DMS79 (cell line): ENCODE results near the gene SPATS2.
"Not testable (repeated sequence)": the region's sequence is repeated elsewhere in the genome, so short reads cannot be mapped to it uniquely, and the experiment has no call there.

Experiments
- DNase-seq: peaks from one replicate; lab custom pipeline; 2025; lab: John Stamatoyannopoulos, UW

The SPATS2 gene

DNA sequence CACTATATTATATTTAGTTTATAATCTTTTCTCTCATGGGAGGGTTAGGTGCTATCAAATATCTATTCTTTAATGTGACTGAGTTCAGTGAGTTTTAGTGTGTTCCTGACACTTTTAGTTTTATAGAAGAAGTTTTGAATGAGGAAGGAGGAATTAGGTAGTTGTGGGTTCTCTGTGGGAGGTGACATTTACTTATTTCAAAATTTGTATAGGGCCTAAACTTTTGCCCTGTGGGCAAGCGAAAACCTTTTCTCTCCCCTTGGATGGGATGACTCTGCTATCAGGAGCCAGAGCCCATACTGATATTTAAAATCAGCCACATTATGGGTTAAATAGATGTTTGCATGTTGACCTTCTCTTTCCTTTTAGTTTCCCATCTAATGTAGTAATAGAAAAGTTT lies 43.6 kb downstream of the SPATS2 start:
- no peak for DNase-seq

DNA sequence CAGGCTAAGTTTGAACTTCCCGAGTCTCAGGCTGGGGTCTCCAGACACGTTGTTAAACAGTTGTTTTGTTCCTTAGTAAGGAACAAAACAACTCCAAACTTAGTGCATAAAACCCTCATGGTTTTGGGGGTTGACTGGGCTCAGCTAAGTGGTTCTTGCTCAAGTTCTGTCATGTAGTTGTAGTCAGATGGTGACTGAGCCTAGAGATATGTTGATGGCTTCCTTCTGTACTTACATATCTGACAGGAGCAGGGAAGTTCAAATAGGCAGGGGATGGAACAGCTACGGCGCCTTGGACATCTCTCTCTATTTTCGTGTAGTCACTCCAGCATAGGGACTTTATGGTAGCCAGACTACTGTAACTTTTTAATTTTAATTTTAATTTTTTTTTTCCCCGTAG lies 45.7 kb downstream of the SPATS2 start:
- no peak for DNase-seq

DNA sequence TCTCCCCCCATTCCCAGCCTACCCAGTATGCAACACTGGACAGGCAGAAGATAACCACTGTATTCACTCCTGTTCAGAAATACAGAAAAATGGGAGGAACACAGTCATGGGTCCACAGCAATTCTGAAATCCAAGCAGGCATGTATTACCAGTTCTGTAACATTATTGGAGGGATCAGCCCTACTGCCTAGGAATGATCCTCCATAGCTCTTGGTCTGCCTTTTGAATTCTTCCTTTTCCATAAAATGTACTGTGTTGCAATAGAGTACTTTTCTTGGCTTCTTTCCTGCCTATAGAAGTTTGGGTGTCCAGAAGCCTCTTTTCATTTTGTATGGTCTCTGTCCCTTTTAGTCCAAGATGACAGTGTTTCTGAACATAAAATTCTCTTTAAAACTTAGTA lies 46.5 kb downstream of the SPATS2 start:
- no peak for DNase-seq

DNA sequence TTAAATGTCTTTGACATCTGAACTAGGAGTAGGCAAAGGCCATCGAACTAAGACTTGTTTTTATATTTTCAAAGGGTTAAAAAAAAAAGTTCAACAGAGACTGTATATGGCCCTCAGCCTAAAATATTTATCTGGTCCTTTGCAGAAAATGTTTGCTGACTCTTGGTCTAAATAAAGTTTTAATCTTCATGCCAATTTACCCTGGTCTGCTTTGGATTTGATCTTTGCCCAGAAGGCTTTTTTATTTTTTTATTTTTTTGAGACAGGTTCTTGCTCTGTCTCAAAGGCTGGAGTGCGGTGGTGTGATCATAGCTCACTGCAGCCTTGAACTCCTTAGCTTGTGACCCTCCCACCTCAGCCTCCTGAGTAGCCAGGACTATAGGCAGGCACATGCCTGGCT lies 47.1 kb downstream of the SPATS2 start:
- DNase-seq: no peak

DNA sequence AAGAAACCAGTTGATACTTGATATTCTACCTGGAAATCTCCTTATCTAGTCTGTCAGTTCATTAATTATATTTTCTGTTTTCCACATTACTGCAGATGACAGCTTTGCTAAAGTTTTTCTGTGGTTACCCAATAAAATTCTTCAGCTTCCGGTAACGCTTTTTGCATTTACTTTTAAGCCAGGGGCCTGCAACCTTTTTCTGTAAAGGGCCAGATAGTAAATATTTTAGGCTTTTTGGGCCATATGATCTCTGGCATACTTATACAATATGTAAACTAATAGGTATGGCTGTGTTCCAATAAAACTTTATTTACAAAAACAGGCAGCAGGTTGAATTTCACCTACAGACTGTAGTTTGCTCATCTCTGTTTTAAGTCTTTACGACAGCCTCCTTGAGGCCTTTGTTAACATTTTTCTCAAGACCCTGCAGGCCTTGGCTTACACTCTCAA lies 48.3 kb downstream of the SPATS2 start:
- no peak for DNase-seq

DNA sequence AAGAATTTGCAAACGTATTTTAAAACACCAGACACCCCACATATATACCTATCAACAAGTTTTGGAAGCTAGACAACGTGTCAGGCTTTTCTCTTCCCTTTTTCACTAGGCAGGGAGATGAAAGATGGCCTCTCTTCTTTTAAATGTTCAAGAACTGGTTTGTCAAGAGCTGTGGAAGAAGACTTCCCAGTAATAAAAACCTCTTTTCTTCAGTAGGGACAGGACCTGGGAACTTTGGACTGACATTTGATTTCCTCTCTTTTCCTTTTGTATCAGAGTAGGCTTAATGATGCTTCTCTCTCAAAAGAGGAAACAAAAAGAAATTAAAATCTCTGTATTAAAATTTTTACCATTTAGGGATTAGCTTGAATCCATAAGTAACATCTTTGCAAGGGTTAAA lies 49.6 kb downstream of the SPATS2 start:
- no peak for DNase-seq

DNA sequence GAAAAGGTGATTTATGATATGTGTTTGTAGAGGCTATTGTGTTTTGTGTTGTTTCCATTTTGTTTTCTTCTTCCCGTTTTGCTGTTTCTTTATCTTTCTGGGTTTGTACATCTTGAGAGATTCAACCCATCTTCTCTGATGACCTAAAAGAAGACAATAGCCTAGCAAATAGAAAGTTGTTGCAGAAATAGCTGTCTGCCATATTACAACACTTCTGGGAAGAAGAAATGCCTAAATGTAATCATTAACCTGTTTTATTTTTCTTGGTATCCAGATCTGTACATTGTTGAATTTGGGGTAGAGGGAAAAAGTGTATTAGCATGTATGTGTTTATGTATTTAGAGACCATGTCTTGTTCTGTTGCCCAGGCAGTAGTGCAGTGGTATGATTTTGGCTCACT lies 50.3 kb downstream of the SPATS2 start:
- DNase-seq: no peak

DNA sequence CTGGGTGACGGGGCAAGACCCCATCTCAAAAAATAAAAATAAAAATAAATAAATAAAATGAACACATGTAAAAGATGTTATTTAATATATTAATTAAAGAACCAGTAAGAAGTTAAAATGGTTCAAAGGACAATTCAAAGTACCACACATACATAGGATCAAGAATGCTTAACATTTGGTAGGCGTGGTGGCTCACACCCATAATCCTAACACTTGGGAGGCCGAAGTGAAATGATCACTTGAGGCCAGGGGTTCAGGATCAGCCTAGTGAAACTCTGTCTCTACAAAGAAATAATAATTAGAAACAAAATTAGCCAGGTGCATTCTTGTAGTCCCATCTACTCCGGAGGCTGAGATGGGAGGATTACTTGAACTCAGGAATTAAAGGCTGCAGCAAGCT lies 53.3 kb downstream of the SPATS2 start:
- no peak for DNase-seq

DNA sequence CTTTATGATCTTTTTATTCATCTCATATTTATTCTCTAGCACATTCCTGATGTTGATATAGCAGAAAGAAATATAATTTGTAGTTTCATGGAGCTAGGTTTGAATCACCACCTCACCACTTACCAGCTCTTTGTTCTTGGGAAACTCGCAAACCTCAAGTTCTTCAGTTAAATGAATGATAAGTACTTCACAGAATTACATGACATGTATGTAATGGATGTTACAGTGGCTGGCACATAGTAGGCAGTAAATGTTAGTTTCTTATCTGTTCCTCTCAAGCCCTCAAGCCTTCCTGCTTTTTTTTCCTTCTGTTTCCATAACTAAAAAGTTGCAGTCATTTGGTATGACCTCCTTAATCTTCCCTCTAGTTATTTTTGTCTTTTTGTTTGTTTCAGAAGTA lies 54.9 kb downstream of the SPATS2 start:
- DNase-seq: no peak

DNA sequence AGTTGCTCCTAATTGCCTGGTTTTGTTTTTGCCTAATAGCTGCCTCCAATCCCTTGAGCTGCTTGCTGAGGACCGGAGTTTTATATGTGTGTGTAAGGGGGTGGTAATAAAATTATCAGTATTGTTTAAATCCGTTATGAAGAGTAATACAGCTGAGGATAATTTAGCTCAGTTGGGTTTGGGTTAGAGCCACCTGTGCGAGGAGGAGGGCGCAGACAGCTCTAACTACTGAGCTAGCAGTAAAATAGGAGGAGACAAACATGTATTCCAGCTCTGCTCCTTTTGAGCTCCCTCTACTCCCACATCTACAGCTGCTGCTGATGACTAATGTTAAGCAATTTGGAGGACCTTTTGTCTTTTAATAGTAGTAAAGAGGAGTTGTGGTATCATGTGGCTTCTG lies 61.5 kb downstream of the SPATS2 start:
- DNase-seq: no peak

DNA sequence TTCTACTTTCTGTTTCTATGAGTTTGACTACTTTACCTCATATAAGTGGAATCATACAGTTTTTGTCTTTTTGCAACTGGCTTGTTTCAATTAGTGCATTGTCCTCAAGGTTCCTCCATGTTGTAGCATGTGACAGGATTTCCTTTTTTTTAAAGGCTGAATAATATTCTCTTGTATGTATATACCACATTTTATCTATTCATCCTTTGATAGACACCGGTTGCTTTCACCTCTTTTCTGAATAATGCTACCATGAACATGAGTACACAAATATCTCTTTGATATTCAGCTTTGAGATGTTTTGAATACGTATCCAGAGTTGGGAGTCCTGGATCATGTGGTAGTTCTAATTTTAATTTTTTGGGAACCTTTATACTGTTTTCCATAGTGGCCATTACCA lies 65.4 kb downstream of the SPATS2 start:
- no peak for DNase-seq

DNA sequence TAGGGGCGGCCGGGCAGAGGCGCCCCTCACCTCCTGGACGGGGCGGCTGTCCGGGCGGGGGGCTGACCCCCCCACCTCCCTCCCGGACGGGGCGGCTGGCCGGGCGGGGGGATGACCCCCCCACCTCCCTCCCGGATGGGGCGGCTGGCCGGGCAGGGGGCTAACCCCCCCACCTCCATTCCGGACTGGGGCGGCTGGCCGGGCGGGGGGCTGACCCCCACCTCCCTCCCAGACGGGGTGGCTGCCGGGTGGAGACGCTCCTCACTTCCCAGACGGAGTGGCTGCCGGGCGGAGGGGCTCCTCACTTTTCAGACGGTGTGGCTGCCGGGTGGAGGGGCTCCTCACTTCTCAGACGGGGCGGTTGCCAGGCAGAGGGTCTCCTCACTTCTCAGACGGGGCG lies 69.5 kb downstream of the SPATS2 start:
- DNase-seq: not testable (repeated sequence)

DNA sequence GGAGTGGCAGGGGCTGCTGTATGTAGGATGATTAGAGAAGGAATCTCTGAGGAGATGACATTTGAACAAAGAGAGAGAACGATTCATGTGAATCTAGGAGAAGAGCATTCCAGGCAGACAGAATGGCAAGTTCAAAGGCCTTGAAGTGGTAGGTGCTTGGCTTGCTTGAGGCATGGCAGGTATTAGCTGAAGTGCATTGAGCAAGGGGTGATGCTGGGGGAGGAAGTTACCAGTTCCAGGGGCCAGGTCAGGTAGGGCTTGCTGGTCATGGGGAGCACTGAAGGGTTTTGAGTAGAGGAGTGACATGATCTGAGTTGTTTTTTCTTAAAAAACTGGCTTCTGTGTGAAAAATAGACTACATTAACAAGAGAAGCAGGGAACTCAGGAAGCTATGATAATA lies 71.8 kb downstream of the SPATS2 start:
- no peak for DNase-seq

DNA sequence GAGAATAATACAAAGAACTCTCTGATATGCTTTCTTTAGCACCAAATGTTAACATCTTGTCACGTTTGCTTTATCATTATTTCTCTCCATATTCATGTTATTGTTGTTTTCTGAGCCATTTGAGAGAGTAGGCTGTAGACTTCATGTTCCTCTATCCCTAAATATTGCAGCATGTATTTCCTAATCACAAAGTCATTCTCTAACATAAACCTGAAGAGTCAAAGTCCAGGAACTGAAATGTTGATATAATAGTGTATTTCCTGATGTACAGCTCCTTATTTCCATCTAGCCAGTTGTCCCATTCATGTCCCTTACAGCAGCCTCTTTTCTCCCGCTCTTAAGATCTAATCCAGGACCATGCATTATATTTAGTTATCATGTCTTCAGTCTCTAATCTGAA lies 72.8 kb downstream of the SPATS2 start:
- no peak for DNase-seq

DNA sequence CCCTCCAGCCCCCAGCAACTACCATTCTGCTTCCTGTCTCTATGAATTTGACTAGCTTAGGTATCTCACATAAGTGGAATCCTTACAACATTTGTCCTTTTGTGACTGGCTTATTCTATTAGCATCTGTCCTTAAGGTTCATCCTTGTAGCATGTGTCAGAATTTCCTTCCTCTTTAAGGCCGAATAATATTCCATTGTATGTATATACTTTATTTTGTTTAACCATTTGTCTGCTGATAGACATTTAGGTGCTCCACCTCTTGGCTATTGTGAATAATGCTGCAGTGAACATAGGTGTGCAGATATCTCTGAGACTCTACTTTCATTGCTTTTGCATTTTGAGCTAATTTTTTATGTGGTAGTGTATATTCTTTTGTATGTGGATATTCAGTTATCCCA lies 75.7 kb downstream of the SPATS2 start:
- no peak for DNase-seq

DNA sequence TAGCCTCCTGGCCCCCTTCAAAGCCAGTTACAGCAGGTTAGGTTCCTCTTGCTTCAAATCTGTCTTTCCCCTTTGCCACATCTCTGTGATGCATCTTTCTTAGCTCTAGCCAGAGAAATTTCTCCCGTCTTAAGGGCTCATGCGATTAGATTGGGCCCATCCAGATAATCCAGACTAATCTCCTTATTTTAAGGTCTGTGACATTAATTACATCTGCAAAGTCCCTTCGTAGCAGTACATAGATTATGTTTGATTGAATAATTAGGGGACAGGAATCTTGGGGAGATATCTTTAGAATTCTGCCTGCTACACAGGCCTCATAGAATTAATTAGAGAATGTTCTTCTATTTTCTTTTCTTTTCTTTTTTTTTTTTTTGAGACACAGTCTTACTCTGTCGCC lies 79.3 kb downstream of the SPATS2 start:
- DNase-seq: no peak

DNA sequence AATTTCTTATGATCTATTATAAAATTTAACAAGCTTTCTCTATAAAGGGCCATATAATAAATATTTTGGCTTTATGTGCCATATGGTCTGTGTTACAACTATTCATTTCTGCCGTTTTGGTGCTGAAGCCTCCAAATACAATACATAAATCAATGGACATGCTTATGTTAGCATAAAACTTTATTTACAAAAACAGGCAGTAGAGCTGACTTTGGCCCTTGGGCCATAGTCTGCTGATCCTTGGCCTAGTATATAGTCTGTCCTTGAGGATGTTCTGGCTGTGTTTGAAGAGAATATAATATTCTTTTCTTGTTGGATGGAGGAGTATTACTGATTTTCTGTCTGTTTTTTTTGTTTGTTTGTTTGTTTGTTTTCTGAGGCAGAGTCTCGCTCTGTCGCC lies 81.6 kb downstream of the SPATS2 start:
- no peak for DNase-seq

DNA sequence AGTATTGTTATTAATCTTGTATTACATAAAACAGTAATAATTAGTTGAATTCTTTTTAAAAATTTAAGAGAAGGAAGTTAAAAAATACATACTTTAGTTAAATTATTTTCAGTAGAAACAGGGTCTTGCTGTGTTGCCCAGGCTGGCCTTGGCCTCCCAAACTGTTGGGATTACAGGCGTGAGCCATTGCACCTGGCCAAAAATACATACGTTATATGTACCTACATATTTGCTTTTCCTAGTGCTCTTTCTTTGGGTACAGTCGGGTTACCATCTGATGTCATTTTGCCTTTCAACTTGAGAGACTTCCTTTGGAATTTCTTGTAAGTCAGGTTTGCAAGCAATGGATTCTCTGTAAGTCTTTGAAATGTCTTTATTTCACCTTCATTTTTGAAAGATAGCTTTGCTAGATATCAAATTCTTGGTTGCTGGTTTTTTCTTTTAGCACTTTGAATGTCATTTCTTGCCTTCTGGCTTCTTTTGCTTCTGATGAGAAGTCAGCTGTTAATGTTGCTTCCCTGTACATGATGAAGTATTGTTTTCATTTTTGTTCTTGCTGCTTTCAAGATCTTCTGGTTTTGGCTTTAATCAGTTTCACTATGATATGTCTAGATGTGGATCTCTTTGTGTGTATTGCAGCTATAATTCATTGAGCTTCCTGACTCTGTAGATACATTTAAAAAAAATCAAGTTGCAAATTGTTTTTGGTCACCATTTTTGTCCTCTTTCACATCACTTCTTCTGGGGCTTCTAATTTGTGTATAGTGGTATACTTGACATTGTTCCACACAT lies 84.4 kb downstream of the SPATS2 start:
- no peak for DNase-seq

DNA sequence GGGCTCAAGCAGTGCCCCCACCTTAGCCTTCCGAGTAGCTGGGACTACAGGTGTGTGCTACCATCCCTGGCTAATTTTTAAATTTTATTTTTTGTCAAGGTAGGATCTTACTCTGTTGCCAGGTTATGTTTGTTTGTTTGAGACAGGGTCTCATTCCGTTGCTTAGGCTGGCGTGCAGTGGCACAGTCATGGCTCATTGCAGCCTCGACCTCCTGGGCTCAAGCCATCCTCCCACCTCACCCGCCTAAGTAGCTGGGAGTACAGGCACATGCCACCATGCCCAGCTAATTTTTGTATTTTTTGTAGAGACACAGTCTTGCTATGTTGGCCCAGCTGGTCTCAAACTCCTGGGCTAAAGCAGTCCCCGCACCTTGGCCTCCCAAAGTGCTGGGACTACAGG lies 88.2 kb downstream of the SPATS2 start:
- DNase-seq: no peak

DNA sequence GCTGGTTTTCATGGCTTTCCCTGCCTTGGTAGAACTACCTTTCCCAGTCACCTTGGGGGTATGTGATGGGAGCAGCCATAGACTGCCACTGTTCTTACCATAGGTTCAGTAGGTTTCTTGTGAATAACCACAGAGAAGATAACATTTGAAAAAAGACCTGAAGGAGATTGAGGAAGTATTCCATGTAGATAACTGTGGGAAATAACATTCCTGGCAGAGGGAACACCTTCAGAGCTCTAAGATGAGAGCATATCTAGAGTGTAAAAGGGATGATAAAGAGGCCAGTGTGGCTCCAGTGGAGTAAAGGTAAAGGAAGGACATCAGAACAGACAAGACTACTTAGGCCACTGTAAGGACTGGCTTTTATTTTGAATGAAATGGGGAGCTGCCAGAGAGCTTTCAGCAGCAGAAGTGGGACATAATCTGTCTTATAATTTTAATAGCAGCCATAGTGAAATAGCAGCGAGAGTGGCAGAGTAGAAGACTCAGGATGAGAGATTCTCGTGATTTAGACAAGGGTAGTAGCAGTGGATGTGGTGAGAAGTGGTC lies 88.9 kb downstream of the SPATS2 start:
- no peak for DNase-seq

DNA sequence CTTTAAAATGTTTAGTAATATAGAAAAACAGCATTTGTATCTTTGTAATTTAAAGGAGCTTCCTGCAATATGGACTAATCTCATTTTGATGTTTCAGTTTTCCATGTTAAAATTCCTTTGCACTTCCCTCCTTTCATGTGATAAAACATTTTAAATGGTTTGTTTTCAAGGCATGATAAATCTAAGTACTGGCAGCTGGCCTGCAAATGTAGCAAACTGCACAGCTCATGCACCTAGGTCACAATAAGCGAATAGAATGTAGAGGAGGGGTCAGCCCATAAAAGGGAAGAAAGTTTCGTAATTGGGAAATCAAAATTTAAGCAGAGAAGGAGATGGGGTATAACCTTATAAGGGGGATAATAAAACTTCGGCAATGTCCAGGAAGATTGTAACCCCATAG lies 91.6 kb downstream of the SPATS2 start:
- no peak for DNase-seq

DNA sequence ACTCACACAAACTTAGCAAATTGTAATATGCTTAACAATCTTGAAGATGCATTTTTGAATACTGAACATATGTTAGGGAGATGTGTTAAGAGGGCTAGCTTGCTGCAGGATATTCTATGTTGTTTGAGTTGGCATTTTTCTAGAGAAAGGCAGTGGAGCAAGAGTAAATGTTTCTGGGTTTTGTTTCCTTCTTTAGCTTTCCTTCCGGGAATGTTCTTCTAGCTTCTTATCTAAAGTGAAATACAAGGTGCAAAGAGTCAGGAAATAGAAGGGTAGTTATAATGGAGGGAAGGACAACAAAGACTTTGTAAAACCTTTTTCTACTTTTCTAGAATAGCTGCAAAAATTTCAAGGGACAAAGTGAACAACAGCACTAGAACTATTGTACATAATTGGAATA lies 94.0 kb downstream of the SPATS2 start:
- no peak for DNase-seq

DNA sequence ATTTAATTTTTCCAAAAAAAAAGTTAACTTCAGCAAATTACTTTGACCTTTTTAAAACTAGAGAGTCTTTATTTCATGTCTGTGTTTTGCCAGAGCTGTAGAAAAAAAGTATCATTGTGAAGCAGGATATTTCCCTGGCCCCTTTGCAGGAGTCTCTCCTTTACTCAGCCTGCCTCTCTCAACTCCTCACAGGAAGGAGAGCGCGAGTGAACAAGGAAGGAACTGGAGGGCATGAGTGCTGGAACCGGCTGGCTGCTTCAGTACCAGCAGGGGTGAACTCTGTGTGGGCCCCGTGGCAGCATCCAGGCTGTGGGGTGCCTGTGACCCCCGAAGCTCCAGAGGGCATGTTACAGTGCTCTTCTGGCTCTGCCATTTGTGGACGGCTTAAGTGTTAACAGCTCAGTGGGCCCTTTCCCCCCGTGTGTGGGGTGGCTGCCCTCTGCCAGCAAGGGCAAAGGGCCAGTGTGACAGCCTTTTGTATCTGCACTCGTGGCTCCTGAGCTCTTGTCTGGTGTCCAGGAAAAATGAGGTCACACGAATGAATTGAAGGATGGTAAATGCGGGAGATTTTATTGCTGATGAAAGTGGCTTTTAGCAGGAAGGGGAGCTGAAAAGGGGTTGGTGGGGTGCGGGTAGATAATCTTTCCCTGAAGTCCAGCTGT lies 95.0 kb downstream of the SPATS2 start:
- DNase-seq: no peak

DNA sequence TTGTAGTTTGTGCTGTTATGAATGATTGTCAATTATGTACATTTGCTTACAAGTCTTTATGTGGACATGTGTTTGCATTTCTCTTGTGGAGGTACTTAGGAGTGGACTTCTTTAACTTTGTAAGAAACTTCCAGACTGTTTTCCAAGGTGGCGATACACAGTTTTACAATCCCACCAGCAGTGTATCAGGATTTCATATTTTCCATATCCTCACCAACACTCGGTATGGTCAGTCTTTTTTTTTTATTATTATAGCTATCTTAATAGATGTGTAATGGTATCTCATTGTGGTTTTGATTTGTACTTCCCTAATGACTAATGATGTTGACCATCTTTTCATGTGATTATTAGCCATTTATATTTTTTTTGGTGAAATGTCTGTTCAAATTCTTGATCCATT lies 97.9 kb downstream of the SPATS2 start:
- DNase-seq: no peak
